CD8-positive, alpha-beta memory T cell (primary cell): Measurements from ENCODE around the gene SART3. TPM values are rescaled to one million over a fixed set of nuclear protein-coding genes. Genes with fewer than 3 reads are reported as not detected.

ENCODE experiments used
- CTCF ChIA-PET: fragments of 350-600 bp; sonication (Branson Sonifier 250); formaldehyde crosslinking; loops from one replicate; lab custom pipeline; 2021; ENCODE audit warnings: antibody characterized with exemption; lab: Charles Lee
- POLR2A ChIA-PET: fragments of 350-600 bp; sonication (Branson Sonifier 250); formaldehyde crosslinking; loops from one replicate; lab custom pipeline; 2021; ENCODE audit warnings: antibody characterized with exemption; lab: Charles Lee
- DNase-seq, 5 donors: peaks; one replicate each; pipeline versions ENCODE4 v3.0.0 to v3.0.0-alpha.2; 2020 to 2022; ENCODE audit warnings: mixed read lengths in 1 of 5
- H3K27ac ChIP-seq: one replicate; pipeline ENCODE4 v1.7.0; 2013; ENCODE audit warnings: low read depth, mild to moderate bottlenecking, low read length, moderate library complexity
- H3K27me3 ChIP-seq: 2 replicates; pipeline ENCODE4 v1.7.0; 2013; ENCODE audit warnings: low read length, mild to moderate bottlenecking; ENCODE audit not compliant: insufficient read depth, poor library complexity, severe bottlenecking
- H3K36me3 ChIP-seq: 2 replicates; pipeline ENCODE4 v1.7.0; 2013; ENCODE audit warnings: mild to moderate bottlenecking, low read length, moderate library complexity; ENCODE audit not compliant: insufficient read depth
- H3K4me1 ChIP-seq: 2 replicates; pipeline ENCODE4 v1.7.0; 2013; ENCODE audit warnings: mild to moderate bottlenecking, low read length, moderate library complexity; ENCODE audit not compliant: insufficient read depth
- H3K4me3 ChIP-seq: 2 replicates; pipeline ENCODE4 v1.7.0; 2013; ENCODE audit warnings: mild to moderate bottlenecking, low read length
- H3K9me3 ChIP-seq: 2 replicates; pipeline ENCODE4 v1.7.0; 2013; ENCODE audit warnings: mild to moderate bottlenecking, low read length
- H3K27ac Mint-ChIP-seq, 8 donors: one replicate each; pipeline ENCODE4 v1.8.0; 2020 to 2021; ENCODE audit warnings: mixed read lengths in 8 of 8, mild to moderate bottlenecking in 6 of 8, inconsistent platforms in 3 of 8, moderate library complexity in 3 of 8
- H3K27me3 Mint-ChIP-seq, 2 donors: one replicate each; pipeline ENCODE4 v1.8.0; 2020 to 2021; ENCODE audit warnings: mixed read lengths in 2 of 2, mild to moderate bottlenecking in 1 of 2, moderate library complexity in 1 of 2
- H3K36me3 Mint-ChIP-seq, 3 donors: one replicate each; pipeline ENCODE4 v1.8.0; 2020 to 2021; ENCODE audit warnings: mixed read lengths in 3 of 3, inconsistent platforms in 1 of 3, mild to moderate bottlenecking in 1 of 3
- H3K4me1 Mint-ChIP-seq, 3 donors: one replicate each; pipeline ENCODE4 v1.8.0; 2020 to 2021; ENCODE audit warnings: mixed read lengths in 3 of 3, inconsistent platforms in 1 of 3, mild to moderate bottlenecking in 1 of 3
- H3K4me3 Mint-ChIP-seq, 7 donors: one replicate each; pipeline ENCODE4 v1.8.0; 2020 to 2021; ENCODE audit warnings: mixed read lengths in 7 of 7, mild to moderate bottlenecking in 6 of 7, moderate library complexity in 4 of 7, inconsistent platforms in 2 of 7
- H3K9me3 Mint-ChIP-seq, 5 donors: one replicate each; pipeline ENCODE4 v1.8.0; 2020 to 2022; ENCODE audit warnings: mixed read lengths in 5 of 5, mild to moderate bottlenecking in 3 of 5, moderate library complexity in 2 of 5, inconsistent platforms in 1 of 5
- polyA plus RNA-seq: library from polyadenylated mRNA; unstranded; fragments of 300-500 nt; fragmentation: Illumina TruSeq; gene quantifications from one replicate; pipeline ENCODE4 v1.2.3, GENCODE V29; 2021
- total RNA-seq, 2 experiments: library from RNA; stranded (reverse); gene quantifications; one replicate each; pipeline ENCODE4 v1.2.3, GENCODE V29; 2021

Gene SART3
- total and polyA plus RNA-seq, 3 experiments from 2014 or later: 40.1 to 82.7 (median 82.4) TPM

DNA sequence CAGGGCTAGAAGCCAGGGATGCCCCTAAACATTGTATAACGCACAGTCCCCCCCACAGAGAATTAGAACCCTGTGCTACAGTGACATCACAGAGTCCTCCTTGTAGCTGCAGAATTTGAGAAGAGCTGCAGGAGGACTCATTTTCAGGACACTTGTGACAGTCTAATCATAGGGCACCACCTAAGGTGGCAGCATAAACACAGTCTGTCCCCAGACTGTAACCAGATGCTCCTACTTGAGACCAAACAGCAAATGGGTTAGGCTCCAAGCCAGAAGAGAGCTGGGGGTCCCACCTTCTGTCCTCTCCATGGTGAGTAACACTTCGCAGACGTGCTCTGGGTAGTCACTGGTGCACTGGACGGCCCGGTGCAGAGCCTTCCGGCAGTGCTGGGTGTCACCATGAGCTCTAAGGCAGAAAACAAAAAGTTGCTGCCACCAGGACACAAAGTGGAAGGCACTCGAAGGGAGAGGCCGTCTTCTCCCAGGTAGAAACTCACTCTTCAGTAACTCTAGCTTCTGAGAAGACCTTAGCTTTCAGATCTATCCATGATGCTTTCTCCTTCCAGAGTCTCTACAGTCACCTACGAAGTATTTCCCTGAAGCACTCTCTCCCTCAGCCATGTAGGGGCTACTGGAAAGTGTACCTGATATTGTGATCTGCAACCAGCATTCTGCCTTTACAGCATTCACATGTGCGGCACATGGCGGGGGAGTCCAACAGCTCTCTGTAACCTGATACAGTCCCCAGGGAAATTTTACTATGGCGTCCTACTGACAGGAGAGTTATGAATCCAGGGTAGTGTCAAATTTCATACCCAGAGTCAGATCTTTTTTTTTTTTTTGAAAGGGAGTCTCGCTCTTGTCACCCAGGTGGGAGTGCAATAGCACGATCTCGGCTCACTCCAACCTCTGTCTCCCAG is 28.8 kb downstream of the SART3 start:
- Mint-ChIP-seq H3K36me3 (peaks cover 5 to 96% (median 33%) of the 10 kb centered on the region in 3 donors), H3K4me1 (peaks cover 3 to 8% (median 3%) of the 10 kb centered on the region in 3 donors), H3K4me3 (no peak overlapping the region), H3K27ac (peak overlapping the region in 2 of 8 donors; percentile 17 to 71), H3K27me3 (peaks cover 0 to 2% of the 10 kb centered on the region in 2 donors), H3K9me3 (no peaks in the 10 kb centered on the region)
- POLR2A ChIA-PET: interaction anchor here (0.8 kb wide), 1 partner anchor 17 kb away, joined by 4 read pairs; no protein-coding TSS in a partner anchor
- Histone ChIP-seq H3K4me1 (no peaks in the 10 kb centered on the region), H3K36me3 (peaks cover 73% of the 10 kb centered on the region), H3K27ac (no peak overlapping the region), H3K27me3 (no peaks in the 10 kb centered on the region), H3K4me3 (no peak overlapping the region), H3K9me3 (no peaks in the 10 kb centered on the region)
- CTCF ChIA-PET: interaction anchor here (0.9 to 1.4 kb wide), 2 partner anchors 9 to 13 kb away, joined by 3 read pairs; no protein-coding TSS in a partner anchor
- DNase-seq: no peak

DNA sequence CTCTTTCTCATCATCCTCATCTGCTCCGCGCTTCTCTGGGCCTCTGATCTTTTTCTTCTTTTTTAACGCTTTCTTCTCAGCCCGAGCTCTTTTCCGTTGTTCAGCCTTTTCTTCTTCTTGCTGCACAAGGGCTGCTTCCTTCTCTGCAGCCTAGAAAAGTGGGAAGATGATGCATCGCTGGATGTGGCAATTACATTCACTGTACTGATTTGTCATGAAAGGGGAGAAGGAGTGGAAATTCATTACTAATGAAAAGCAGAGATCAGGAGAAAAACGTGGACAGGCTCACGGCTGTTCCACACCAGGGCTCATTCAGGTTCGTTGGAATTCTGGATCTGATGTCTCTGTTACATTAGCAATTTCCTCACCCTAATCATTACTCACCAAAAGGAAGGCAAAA is 30.8 kb downstream of the SART3 start:
- ChIA-PET CTCF (interaction anchor here (0.6 to 1.0 kb wide), 2 partner anchors 11 to 29 kb away, joined by 3 read pairs; no protein-coding TSS in a partner anchor), POLR2A (no interaction called here)
- peaks cover 4 to 11% (median 7%) of the 10 kb centered on the region in 3 donors for H3K4me1 Mint-ChIP-seq
- Histone ChIP-seq H3K27ac (no peak overlapping the region), H3K27me3 (no peaks in the 10 kb centered on the region), H3K4me3 (no peak overlapping the region), H3K36me3 (peaks cover 74% of the 10 kb centered on the region), H3K4me1 (no peaks in the 10 kb centered on the region), H3K9me3 (no peaks in the 10 kb centered on the region)
- no peaks in the 10 kb centered on the region for H3K9me3 Mint-ChIP-seq
- no peak overlapping the region for H3K4me3 Mint-ChIP-seq
- peaks cover 2 to 96% (median 34%) of the 10 kb centered on the region in 3 donors for H3K36me3 Mint-ChIP-seq
- peak overlapping the region in 2 of 8 donors; percentile 56 to 86 for H3K27ac Mint-ChIP-seq
- peaks cover 0 to 2% of the 10 kb centered on the region in 2 donors for H3K27me3 Mint-ChIP-seq
- DNase-seq: no peak

DNA sequence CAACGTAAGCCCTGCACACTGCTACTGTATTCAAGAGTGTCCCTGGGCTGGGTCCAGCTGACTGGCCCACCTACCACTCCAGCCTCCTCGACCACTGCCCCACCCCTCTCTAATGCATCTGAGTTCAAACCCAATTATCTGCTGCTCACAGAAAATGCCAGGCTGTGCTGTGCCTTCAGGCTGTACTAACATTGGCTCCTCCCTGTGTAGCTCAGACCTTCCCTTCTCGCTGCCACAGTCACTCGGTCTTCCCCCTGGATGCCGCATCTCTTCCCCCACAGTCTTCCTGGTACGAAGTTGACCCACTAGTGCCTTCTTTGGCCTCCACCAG is 33.8 kb downstream of the SART3 start:
- H3K4me1 Mint-ChIP-seq: peaks cover 4 to 11% (median 7%) of the 10 kb centered on the region in 3 donors
- ChIA-PET POLR2A (no interaction called here), CTCF (interaction anchor here (0.9 to 1.6 kb wide), 2 partner anchors 11 to 15 kb away, joined by 3 to 5 read pairs; no protein-coding TSS in a partner anchor)
- Histone ChIP-seq H3K27ac (no peak overlapping the region), H3K9me3 (no peaks in the 10 kb centered on the region), H3K4me3 (no peak overlapping the region), H3K36me3 (peaks cover 87% of the 10 kb centered on the region), H3K27me3 (no peaks in the 10 kb centered on the region), H3K4me1 (no peaks in the 10 kb centered on the region)
- no peak overlapping the region for H3K4me3 Mint-ChIP-seq
- no peak for DNase-seq
- peaks cover 0 to 99% (median 27%) of the 10 kb centered on the region in 3 donors for H3K36me3 Mint-ChIP-seq
- H3K9me3 Mint-ChIP-seq: no peaks in the 10 kb centered on the region
- peaks cover 0 to 2% of the 10 kb centered on the region in 2 donors for H3K27me3 Mint-ChIP-seq
- H3K27ac Mint-ChIP-seq: peak overlapping the region in 7 of 8 donors; percentile 24 to 96 (median 61)

DNA sequence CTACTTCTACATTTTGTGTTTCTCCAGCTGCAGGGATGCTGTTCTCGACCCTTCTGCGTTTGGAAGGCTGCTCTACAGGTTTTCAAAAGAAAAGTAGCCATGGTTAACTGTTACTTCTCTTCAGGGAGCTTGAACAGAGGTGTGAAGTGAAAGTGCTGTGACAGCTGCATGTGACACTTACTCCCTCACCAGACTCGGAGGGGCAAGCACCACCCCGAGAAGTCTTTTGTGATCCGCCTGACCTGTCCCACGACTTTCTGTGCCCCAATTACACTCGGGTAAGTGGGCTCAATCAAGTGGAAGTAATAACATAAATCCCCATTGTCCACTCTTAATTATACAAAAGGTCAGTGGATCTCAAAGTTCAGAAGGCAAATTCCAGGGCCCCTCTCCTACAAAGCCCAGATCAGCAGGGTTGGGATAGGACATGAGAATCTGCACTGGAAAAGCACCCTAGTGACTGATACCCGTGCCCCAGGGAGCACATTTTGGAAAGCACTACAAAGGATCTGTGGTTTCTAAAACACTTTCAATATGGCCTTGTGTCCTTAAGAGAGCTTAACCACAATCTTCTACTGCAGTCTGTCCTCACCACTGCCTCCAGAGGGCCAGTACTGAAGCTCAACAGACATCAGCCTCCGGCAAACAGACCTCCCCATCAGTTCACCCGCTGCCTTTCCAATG is 34.3 kb downstream of the SART3 start:
- Mint-ChIP-seq H3K9me3 (no peaks in the 10 kb centered on the region), H3K4me1 (peaks cover 4 to 11% (median 7%) of the 10 kb centered on the region in 3 donors), H3K27me3 (peaks cover 0 to 2% of the 10 kb centered on the region in 2 donors), H3K36me3 (peaks cover 0 to 99% (median 27%) of the 10 kb centered on the region in 3 donors), H3K27ac (peak overlapping the region in 4 of 8 donors; percentile 24 to 75 (median 59)), H3K4me3 (no peak overlapping the region)
- Histone ChIP-seq H3K4me1 (no peaks in the 10 kb centered on the region), H3K27me3 (no peaks in the 10 kb centered on the region), H3K4me3 (no peak overlapping the region), H3K27ac (no peak overlapping the region), H3K9me3 (no peaks in the 10 kb centered on the region), H3K36me3 (peaks cover 86% of the 10 kb centered on the region)
- CTCF ChIA-PET: interaction anchor here (0.9 to 1.6 kb wide), 2 partner anchors 11 to 14 kb away, joined by 3 to 5 read pairs; no protein-coding TSS in a partner anchor
- DNase-seq: no peak
- POLR2A ChIA-PET: no interaction called here

DNA sequence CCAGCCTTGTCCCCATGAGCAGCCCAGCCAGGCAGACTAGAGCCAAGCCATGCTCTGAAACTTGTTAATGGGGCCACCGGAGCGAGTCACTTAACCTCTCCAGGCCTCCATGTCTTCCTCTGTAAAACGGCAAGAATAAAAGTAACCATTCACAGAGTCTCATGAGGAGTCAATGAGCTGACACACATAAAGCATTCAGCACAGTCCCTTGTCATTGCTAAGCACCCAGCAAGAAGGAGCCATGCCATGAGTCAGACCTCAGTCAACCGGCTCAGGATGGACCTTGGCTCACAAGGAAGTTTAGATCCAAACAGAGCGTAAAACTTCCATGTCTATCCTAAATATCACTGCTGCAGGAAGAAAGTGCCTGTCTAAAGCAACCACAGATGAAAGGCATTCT is 35.3 kb downstream of the SART3 start:
- Mint-ChIP-seq H3K4me1 (peaks cover 4 to 14% (median 7%) of the 10 kb centered on the region in 3 donors), H3K4me3 (no peak overlapping the region), H3K9me3 (no peaks in the 10 kb centered on the region), H3K27ac (peak overlapping the region in 3 of 8 donors; percentile 22 to 60 (median 56)), H3K36me3 (peaks cover 0 to 99% (median 29%) of the 10 kb centered on the region in 3 donors), H3K27me3 (peaks cover 0 to 2% of the 10 kb centered on the region in 2 donors)
- no peaks in the 10 kb centered on the region for H3K4me1 ChIP-seq
- peaks cover 88% of the 10 kb centered on the region for H3K36me3 ChIP-seq
- H3K27me3 ChIP-seq: no peaks in the 10 kb centered on the region
- no peaks in the 10 kb centered on the region for H3K9me3 ChIP-seq
- POLR2A ChIA-PET: no interaction called here
- no peak for DNase-seq
- CTCF ChIA-PET: no interaction called here
- H3K27ac ChIP-seq: no peak overlapping the region
- no peak overlapping the region for H3K4me3 ChIP-seq

DNA sequence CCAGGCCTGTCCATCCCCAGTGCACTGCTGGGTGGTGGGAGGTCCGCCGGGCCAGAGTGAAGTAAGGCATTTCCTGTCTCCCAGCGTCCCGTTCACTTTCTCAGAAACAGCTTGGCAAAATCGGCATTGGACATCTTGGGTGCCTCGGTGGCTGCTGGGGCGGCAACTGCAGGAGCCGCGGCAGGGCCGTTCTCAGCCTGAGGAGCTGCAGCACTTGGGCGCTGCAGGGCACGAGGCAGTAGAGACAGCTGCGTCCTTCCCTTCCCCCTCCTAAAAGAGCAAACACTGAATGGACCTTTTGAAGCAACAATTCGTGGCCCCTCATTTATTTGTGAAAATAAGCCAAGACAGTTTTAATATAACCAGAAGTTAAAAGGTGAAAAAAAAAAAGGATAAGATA is 37.6 kb downstream of the SART3 start:
- Histone ChIP-seq H3K36me3 (peaks cover 89% of the 10 kb centered on the region), H3K4me3 (no peak overlapping the region), H3K9me3 (no peaks in the 10 kb centered on the region), H3K27me3 (no peaks in the 10 kb centered on the region), H3K4me1 (no peaks in the 10 kb centered on the region), H3K27ac (no peak overlapping the region)
- CTCF ChIA-PET: no interaction called here
- no peaks in the 10 kb centered on the region for H3K27me3 Mint-ChIP-seq
- peaks cover 0 to 99% (median 21%) of the 10 kb centered on the region in 3 donors for H3K36me3 Mint-ChIP-seq
- DNase-seq: no peak
- H3K27ac Mint-ChIP-seq: peak overlapping the region in 1 of 8 donors; percentile 36
- H3K4me1 Mint-ChIP-seq: peaks cover 8 to 16% (median 14%) of the 10 kb centered on the region in 3 donors
- POLR2A ChIA-PET: no interaction called here
- no peaks in the 10 kb centered on the region for H3K9me3 Mint-ChIP-seq
- no peak overlapping the region for H3K4me3 Mint-ChIP-seq

DNA sequence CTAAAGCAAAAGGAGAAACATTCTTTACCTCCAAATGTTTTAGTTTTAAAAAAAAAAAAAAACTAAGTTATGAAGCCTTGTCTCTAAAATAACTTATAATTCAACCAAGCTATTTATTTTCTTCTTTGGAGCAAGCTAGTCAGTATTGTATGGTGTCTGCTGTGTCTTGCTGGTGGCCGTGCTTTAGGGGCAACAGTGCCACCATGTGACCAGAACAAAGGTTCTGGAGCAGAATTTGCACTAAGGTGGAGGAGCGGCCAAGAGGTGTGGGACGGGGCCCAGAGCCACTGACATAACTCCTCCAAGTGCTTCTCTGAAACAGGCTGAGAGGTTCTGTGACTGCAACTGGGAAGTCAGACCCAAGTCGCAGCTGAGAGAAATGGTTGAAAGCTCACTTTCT is 41.4 kb downstream of the SART3 start:
- peaks cover 8% of the 10 kb centered on the region for H3K4me1 ChIP-seq
- Mint-ChIP-seq H3K27ac (peak overlapping the region in 2 of 8 donors; percentile 66 to 76), H3K4me1 (peaks cover 21 to 33% (median 30%) of the 10 kb centered on the region in 3 donors), H3K9me3 (no peaks in the 10 kb centered on the region), H3K36me3 (peaks cover 0 to 78% (median 10%) of the 10 kb centered on the region in 3 donors), H3K4me3 (peak overlapping the region in 1 of 7 donors; percentile 56), H3K27me3 (no peaks in the 10 kb centered on the region)
- DNase-seq: no peak
- no peaks in the 10 kb centered on the region for H3K9me3 ChIP-seq
- ChIA-PET CTCF (interaction anchor here (1.4 to 1.5 kb wide), 2 partner anchors 12 to 98 kb away, joined by 3 to 4 read pairs; no protein-coding TSS in a partner anchor), POLR2A (no interaction called here)
- peaks cover 53% of the 10 kb centered on the region for H3K36me3 ChIP-seq
- no peak overlapping the region for H3K4me3 ChIP-seq
- no peaks in the 10 kb centered on the region for H3K27me3 ChIP-seq
- no peak overlapping the region for H3K27ac ChIP-seq
